Activated effector memory CD4-positive, alpha-beta T cell treated with Interleukin-2 at 50 U/mL for 16 hours (primary cell): ENCODE measurements around the gene SAG.

ENCODE experiments used
- DNase-seq: peaks from one replicate; pipeline ENCODE4 v3.0.0-alpha.2; 2020

Gene SAG

DNA sequence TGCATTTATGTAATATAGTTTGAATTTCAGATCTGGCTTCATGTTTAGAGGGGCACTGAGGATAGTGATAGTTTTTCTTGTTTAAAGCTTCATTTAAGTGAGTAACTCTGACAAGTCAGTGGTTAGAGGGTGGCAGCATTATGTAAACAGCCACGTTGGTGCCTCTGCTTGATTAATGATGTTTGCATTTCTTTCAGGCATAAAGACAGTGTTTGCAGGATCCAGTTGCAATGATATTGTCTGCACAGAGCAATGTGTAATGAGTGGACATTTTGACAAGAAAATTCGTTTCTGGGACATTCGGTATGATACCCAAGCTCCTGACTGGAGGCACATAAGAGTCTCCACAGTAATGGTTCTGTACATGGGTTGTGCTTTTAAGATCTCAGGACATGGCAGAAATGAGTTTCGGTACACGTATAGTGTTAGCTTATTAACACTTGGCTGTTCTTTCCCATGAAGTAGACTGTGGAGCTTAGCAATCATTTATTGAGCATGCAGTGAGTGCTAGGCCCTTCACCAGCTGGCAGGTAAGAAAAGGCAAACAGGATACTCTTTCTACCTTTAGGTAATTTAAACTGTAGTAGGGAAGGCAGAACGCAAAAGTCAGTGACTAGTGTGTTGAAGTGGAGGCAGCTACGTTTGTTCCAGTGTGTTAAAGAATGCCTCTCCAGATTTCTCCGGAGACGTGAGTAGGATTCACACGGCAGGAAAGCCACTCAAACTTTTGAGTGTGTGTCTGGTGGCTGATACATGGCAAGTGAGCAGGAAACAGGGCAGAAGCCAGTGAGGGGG lies 17.4 kb upstream of the SAG start:
- no peak for DNase-seq

DNA sequence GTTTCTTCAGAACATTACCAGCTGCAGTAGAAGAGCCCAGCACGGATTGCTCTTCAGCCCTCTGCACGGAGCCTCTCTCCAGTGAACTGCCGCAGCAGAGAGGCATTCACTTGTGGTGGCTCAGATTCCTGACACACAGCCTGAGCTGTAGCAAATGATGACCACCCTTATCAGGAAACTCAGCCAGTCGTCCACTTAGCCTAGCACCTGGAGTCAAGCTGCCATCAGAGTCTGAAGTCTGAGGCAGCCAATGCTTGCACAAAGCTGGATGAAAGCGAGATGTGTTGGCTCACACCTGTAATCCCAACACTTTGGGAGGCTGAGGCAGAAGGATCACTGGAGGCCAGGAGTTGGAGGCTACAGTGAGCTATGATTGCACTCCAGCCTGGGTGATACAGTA lies 11.7 kb upstream of the SAG start:
- DNase-seq = no peak

DNA sequence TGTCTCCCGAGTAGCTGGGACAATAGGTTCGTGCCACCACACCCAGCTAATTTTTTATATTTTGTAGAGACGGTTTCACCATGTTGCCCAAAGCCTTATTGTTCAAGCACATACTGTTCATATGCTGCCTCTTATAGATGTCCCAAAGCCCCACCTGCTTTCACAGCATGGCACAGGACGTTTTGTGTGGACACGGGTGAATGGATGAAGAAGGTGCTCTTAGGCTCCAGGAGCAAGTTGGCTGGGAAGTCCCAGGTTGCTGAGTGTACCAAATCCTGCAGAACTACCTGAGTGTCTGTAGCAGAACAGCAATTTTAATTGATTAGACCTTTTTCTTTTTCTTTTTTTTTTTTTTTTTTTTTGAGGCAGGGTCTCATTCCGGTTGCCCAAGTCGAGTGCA lies 10.5 kb upstream of the SAG start:
- no peak for DNase-seq

DNA sequence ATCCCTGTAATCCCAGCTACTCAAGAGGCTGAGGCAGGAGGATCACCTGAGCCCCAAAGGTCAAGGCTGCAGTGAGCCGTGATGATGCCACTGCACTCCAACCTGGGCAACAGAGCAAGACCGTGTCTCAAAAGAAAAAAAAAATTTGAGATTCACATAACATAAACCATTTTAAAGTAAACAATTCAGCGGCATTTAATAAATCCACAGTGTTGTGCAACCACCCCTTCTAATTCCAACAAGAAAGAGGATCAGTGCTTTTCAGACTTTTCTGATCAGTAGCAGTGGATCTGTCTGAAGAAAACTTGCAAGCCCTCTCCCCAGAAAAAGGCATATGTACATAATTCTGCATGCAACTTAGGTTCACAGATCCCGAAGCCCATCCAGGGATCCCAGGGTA lies 7.2 kb upstream of the SAG start:
- no peak for DNase-seq

DNA sequence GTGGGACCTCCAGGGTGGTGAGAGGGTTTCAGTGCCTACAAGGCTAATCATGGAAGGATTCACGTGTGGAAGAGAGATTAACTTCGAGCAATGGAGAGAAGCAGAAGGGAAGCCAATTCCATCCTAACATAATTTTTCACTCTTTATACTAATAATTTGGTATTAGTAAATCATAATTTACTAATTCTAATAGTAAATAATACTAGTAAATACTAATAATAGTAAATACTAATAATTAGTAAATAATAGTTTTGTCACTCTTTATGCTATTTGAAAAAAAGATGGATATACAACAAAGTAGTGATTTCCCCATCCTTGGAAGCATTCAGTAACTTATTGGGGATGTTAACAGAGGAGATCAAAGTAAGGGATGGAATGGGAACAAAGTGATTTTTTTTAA lies 6.4 kb upstream of the SAG start:
- no peak for DNase-seq

DNA sequence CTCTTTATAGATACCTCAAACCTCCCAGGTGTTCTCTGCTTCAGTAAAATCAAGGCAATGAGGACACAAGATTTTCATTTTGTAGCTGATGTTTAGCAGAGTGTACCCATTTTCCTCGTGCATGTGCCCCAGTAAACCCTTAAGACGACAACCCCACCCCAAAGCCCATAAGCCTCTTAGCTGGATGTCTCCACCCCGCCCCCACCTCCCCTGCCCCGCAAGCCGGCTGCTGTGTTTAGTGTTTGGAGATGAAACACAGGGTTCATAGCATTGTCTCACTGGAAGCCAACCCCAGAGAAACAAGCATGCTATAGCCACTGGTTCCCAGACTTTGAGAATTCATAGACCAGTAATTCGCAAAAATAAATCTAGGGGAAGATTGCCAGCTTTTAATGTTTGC lies 5.8 kb upstream of the SAG start:
- no peak for DNase-seq

DNA sequence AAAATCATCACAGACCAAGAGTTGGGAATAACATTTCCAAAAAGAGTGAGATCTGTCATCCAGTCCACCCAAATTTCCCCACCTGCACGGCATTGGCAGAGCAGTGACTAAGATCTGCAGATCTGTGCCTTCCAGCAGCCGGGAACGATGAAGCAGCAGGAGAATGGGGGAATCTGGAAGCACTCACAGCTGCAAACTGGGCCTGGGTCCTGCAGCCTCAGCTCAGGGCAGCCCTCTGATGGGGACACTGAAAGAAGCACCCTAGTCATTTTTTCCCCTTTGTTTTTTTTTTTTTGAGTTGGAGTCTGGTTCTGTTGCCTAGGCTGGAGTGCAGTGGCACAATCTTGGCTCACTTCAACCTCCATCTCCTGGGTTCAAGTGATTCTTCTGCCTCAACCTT lies 4.4 kb upstream of the SAG start:
- DNase-seq = no peak

DNA sequence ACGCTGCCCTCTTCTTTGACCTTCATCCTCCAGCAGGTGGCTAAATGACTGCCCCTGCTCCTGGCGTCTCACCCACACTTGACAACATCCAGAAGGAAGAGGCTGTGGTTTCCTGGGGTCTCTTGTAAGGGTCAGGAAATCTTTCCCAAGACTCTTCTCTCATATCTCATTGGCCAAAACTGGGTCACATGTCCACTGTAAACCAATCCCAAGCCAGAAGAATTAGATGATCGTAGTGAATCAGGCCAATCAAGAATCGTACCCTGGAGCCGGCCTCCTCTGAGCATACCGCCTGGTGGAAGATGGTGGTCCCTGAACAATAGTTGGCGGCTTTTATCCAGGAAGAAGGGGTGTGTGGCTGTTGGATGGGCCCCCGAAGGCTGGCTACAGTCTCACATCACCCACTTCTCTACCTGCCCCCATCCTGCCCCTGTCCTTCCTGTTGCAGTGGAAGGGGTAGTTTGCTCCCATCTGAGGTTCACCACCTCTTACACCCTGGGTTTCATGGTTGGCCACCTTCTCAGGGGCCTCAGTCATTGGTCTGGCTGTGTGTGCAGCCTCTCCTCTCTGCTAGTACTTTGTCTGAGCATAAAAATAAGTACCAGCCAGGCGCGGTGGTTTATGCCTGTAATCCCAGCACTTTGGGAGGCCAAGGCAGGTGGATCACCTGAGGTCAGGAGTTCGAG lies 3.8 kb downstream of the SAG start:
- no peak for DNase-seq

DNA sequence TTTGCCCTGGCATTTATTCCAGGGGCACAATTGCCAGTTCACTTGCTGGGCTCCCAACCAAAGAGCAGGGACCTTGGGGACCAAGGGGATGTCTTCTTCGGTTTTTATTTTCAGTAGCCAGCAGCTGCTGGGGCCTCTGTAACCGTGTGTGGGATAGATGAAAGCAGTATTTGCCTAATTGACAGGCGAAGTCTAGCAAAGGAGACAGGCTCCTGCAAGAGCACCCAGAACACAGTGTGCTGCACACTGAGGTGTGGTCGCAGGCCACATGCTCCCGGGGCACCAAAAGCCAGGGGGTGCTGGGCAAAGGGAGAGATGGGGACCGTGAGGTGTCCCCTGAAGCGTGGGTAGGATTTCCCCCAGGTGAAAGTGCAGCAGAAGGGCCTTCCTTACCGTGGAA lies 5.3 kb downstream of the SAG start:
- DNase-seq = no peak

DNA sequence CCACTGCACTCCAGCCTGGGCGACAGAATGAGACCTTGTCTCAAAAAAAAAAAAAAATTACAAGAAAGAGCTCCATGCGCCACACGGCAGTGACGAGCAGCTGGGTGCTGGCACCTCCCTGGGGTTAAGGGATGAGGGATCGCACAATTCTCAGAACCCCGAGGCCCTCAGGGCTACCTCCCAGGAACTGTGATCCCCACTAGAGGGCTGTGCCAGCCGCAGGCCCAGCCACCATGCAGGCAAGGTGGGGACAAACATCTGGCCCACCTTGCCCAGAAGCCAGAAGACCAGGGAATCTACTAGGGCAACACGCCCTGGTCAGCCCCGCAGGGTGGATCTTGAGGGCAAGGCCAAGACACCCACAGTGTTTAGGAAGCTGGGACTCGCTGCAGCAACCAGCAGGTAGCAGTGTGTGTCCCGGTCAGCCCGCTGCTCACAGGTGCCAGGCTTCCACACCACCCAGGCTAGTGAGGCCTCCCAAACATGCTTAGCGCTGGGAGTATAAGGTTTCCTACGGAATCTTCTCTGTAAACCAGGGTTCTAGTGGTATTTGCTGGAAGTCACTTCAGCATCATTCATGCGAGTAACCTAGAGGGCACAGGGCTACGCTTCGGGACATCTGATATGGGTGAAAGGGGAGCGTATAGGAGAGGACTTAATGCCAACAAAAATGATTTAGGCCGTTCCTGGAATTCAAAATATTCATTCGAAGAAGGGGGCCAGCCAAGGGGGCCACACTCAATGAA lies 6.7 kb downstream of the SAG start:
- no peak for DNase-seq

DNA sequence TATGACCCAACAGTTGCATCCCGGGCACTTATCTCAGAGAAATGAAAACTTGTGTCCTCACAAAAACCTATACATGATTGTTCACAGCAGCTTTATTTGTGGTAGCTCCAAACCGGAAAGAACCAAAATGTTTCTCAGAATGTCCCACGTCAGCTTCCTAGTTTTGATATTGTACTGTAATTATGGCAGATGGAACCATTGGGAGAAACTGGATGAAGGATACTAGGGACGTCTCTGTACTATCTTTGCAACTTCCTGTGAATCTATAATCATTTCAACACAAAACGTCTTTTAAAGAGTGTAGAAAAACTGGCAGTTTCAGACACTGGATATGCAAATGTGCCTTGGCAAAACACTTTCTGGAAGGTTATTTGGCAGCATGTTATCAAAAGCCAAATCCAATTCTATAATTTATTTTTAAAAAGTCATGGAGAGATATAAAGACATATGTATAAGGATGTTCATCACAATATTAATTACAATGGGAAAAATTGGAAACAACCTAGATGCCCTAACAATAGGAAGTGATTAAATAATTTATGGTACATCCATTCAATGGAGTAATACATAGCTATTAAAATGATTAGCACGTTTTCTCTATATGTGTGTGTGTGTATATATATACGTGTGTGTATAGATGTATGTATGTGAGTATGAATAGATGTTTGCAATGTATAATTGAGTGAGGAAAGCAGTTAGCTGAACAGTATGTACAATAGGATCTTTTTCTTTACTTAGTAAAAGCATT lies 9.8 kb downstream of the SAG start:
- no peak for DNase-seq

DNA sequence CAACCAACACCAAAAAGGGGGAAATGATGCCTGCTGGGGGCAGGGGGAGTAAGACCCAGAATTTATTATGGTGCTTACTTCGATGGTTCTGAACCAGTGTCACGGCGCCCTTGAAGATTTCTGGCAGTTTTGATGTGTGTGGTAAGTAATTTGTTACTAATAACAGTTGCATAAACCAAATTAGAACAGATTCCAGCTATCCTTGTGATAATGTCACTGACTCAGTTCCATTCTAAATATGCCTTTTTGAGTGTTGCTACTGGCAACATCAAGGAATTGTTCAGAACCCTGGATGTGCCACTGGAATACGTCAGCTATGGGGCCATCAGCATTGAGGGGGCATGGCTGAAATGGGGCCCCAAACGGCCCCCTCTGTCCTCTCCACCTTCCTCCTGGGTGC lies 11.6 kb downstream of the SAG start:
- no peak for DNase-seq

DNA sequence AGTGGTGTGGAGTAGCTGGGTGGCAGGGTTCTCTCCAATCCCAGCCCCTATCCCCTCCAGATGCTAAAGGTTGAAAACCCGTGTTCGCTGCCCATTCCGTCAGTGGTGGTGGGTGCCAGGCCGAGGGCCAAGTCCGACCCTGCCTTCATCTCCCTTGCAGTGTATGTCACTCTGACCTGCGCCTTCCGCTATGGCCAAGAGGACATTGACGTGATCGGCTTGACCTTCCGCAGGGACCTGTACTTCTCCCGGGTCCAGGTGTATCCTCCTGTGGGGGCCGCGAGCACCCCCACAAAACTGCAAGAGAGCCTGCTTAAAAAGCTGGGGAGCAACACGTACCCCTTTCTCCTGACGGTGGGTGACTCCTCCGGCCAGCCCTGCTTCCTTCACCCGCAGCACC lies 12.9 kb downstream of the SAG start:
- no peak for DNase-seq

DNA sequence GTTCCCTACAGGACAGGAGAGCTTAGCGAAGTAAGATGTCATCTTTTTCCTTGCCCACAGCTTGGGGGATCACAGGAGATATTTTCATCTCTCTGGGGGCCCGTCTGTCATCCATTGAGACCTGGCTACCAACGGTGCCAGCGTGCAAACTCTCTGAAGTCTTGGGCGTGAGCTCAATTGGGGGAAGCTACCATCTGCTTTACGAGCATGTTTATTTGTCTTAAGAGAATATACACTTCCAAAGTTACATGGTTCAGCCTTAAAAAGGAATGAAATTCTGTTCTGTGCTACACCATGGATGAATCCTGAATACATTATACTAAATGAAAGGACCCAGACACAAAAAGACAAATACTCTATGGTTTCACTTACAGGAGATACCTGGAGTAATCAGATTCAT lies 13.6 kb downstream of the SAG start:
- no peak for DNase-seq

DNA sequence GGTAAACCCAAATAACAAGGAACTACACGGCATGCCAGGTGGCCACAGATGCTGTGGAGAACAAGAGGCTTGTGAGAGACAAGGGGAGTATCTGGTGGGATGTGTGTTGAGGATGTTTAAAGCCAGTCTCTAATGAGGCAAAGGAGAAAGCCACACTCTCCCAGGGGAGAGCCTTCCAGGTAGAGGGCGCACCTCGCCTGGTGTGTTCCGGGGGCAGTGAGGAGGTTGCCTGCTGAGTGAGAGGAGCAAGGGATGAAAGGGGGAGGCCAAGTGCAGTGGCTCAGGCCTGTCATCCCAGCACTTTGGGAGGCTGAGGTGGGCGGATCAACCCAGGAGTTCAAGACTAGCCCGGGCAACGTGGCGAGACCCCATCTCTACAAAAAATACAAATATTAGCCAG lies 16.2 kb downstream of the SAG start:
- no peak for DNase-seq

DNA sequence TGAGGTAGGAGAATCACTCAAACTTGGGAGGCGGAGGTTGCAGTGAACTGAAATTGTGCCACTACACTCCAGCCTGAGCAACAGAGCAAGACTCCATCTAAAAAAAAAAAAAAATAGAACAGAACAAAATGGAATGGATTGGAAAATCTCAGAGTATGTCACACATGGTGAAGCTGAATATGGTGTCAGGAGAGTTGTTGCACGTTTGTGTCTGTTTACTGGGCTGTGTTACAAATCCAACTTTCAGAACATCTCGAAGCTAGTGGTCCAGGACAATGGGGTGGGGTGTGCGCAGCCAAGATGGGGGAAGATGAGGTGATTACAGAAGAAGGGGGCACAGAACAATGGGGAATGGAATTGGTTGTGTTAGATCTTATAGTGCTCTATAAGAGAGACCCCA lies 17.6 kb downstream of the SAG start:
- DNase-seq = no peak

DNA sequence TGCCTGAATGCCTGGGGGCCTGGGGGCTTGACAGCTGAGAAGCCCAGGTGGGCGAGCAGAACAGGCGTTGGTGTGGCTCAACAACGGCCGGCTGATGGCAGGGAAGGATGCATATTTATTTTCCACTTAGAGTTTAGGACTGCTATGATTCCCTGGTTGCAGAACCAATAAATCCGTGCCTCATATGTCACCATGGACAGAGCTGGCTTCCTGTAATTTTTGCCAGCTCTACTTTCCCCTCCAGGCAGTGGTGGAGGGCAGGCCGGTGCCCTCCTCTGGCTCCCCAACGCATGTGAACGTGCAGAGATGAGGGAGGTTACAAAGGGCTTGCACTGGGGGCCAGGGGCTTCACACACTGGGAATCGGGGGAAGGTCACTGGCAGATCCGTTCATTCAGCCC lies 18.2 kb downstream of the SAG start:
- no peak for DNase-seq

DNA sequence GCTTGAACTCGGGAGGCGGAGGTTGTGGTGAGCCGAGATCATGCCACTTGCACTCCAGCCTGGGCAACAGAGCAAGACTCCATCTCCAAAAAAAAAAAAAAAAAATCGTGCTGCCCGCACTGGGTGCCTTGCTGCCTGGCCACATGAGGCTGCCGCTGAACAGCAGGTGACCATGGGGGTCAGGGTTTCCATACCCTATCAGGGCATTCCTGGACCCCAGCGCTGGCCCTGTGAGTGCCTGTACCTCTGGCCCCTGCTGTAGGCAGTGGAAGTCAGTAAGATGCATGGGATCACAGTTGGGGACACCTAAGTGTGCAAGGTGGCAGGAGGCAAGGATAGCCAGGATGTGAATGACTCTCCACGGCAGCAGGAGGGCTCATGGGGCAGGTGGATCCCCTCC lies 18.9 kb downstream of the SAG start:
- DNase-seq = no peak

DNA sequence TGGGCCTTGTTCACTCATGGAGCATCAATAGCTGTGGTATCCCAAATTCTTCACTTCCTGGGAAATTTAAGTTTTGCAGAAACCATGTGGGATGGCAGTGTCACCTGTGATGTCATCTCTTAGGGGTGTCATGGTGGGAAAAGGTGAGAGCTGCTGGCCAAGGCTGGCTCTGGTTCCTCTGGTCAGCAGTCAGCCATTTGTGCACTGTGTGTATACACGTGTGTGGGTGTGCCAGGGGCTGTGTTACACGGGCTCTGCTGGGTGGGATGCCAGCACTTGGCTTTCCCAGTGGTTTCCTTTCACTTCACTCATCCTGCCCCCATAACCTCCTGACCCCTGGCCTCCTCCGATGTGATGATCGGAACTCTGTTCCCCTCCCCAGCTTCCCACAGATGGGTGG lies 21.3 kb downstream of the SAG start:
- DNase-seq = no peak

DNA sequence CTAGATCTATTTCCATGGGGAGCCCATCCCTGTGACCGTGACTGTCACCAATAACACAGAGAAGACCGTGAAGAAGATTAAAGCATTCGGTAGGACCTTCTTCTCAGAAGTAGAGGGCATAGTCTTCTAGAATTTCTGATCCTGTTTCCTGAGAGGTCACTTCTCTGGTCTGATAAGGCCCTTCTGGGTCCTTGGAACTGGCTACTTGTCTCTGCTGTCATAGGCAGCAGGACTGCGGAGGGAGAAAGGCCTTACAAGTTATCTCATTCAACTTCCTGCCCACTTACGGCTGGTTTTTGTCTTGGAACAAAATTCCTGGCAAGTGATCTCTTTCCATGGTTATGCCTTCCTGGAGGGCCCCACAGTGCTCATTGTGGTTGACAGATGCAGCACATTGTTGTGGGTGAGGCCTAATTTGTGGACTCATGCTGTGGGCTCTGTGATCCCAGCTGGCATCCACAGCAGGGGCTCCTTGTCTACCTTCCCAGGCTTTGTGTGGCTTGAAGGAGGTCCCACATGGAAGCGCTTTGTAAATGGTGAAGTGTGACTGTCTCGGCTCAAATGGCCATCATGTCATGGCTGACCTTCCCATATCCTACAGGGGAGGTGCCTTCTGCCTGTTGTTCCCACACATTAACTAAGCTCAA lies 22.0 kb downstream of the SAG start:
- no peak for DNase-seq

DNA sequence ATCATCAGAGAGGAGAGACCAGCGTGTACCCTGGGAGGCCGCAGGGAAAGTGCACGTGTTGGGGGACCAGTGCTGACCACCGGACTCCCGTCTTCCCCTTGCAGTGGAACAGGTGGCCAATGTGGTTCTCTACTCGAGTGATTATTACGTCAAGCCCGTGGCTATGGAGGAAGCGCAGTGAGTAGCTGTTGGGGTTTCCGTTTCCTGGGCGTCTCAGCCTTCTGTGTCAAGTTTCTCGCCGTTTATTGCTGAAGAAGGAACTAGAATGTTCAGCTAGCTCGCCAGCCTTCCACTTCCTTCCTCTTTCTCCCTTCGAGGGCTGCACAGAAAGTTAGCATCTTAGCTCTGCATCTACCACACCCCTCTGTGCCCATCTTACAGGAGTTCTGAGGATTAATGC lies 23.9 kb downstream of the SAG start:
- DNase-seq = peak; percentile 74

DNA sequence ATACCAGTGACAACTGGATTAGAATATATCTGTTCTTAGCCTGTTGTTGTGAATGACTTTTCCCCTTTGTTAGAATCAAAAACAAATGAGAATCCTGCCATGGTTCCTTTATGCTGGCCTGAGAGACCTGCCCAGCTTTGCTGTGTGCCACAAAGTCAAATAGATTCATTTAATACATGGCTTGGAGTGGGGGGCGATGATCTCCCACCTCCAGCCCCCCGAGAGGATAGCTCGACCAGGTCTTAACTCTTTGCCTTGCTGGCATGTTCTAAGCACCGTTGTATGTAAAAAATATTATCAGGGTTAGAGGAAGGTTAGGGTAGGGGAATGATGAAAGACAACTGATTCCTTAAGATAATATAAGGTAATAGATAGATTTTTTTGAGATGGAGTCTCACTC lies 24.5 kb downstream of the SAG start:
- DNase-seq = no peak

DNA sequence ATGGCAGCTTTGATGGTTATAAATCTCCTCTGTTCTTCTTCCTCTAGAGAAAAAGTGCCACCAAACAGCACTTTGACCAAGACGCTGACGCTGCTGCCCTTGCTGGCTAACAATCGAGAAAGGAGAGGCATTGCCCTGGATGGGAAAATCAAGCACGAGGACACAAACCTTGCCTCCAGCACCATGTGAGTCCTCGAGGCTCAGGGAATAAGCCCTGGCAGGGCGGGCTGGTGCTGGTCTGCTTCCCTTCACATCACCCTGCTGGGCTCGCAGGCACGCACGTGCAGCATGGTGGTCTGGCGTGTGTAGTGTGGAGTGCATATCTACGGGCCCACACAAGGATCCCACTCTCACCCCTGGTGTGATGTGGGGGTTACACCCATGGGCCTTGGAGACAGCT lies 27.3 kb downstream of the SAG start:
- DNase-seq = no peak
